GM10266 (cell line): Measurements from ENCODE around the gene GRM7.

Experiments used
- DNase-seq: peaks from one replicate; pipeline ENCODE4 v3.0.0; 2012; ENCODE audit errors: extremely low spot score
- CTCF ChIP-seq: IDR thresholded peaks from 2 replicates; pipeline ENCODE4 v1.5.1; 2012; ENCODE audit warnings: mild to moderate bottlenecking, low read depth; ENCODE audit not compliant: control insufficient read depth, insufficient read depth; ENCODE audit errors: missing control alignments

GRM7 gene

GRCh38 chr3:7333125-7333524 lies 472.2 kb downstream of the GRM7 start:
- TF ChIP-seq CTCF = no peak
- no peak for DNase-seq

- no peak for TF ChIP-seq CTCF
Observed at GRCh38 chr3:7340795-7341194, 479.9 kb downstream of the GRM7 start.

GRCh38 chr3:7346364-7346763 lies 485.4 kb downstream of the GRM7 start:
- TF ChIP-seq CTCF = no peak
- DNase-seq = no peak

More at GRCh38 chr3:7340795-7341194, 479.9 kb downstream of the GRM7 start:
- no peak for DNase-seq

GRCh38 chr3:7357101-7357500 lies 496.2 kb downstream of the GRM7 start:
- TF ChIP-seq CTCF = no peak
- no peak for DNase-seq

GRCh38 chr3:7367968-7368367 lies 507.1 kb downstream of the GRM7 start:
- DNase-seq = no peak
- no peak for TF ChIP-seq CTCF

GRCh38 chr3:7368597-7368996 lies 507.7 kb downstream of the GRM7 start:
- TF ChIP-seq CTCF = no peak
- no peak for DNase-seq

- TF ChIP-seq CTCF = no peak
Observed at GRCh38 chr3:7371693-7372572, 511.0 kb downstream of the GRM7 start.

More at GRCh38 chr3:7371693-7372572, 511.0 kb downstream of the GRM7 start:
- DNase-seq = no peak
